Activated naive CD8-positive, alpha-beta T cell treated with anti-CD3 and anti-CD28 coated beads, Interleukin-2, amount 50 U/mL, for 16 hours (primary cell): ENCODE results near the gene TSG101.

Source experiments
- DNase-seq: peaks from one replicate; pipeline ENCODE4 v3.0.0-alpha.2; 2020; ENCODE audit warnings: low read depth, low spot score

Gene TSG101

GRCh38 chr11:18493310-18493709 is 33.4 kb downstream of the TSG101 start:
- DNase-seq: no peak

- DNase-seq: no peak
These were observed 33.9 kb downstream of the TSG101 start for GRCh38 chr11:18492888-18493287.

DNA sequence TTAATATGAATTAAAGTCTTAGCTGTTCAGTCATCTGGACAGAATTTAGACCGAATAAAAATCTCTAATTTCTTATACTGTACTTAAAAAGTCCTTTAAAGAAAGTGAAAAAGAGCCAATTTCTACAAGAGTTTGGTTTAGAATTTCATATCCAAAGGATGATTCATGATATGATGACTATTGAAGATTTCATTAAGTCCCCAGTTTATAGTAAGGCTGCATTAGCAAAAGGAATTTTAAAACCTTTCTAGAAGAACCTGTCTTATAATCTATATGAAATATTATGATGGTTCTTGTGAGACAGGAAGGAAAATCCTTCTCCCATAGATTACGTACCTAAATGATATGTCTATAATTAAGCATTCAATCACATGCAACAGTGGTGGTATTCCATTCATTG is 34.8 kb downstream of the TSG101 start:
- DNase-seq: no peak

DNA sequence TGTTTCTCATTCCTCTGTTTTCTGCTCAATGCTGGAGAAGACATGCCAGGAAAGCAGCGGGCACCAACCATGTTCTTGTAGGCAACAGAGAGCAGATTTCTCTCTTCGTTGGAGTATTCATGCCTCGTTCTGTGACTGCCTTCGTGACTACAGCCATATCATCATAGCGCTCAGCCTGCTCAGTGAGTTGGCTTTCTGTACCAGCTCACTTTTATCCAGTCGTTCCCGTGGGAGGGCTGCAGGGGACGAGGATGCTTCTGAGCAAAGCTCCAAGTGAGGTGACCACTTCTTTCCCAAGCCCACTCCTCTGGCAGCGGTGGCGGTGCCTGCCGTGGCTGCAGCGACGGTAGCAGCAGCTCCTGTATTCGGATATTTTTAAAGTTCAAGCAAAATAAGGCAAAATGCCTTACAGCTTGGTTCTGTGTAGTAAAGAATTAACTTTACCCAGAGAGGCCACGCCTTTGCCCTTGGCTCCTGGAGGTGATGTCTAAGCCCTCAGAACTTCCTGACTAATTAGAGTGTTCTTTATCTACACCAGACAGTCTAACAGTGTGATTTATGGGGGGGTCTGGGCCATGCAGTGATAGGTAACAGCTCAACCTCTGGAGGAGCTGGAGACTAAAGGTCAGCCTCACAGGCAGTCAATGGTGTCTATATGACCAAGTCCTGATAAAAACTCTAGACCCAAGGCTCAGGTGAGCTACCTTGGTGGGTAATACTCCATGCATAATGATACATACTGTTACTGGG is 35.8 kb downstream of the TSG101 start:
- DNase-seq: no peak

DNA sequence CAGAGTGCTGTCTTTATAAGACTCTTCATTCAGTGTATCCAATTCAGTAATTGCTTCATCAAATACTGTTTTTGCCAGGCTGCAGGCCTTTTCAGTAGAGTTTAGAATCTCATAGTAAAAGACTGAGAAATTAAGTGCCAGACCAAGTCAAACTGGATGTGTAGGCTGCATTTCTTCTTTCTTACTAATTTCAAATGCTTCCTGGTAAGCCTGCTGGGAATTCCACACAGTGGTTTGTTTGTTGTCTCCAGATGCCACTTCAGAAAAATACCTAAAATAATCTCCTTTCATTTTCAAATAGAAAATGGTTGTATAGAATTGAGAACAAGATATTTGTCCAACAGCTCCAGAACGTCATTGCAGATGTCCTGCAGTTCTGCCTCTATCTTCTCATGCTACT is 36.4 kb downstream of the TSG101 start:
- DNase-seq: no peak

- no peak for DNase-seq
These were observed 40.7 kb downstream of the TSG101 start for GRCh38 chr11:18485913-18486528.

- no peak for DNase-seq
These were observed 47.7 kb downstream of the TSG101 start for GRCh38 chr11:18479063-18479462.

- no peak for DNase-seq
These were observed 54.2 kb downstream of the TSG101 start for GRCh38 chr11:18472587-18472986.

DNA sequence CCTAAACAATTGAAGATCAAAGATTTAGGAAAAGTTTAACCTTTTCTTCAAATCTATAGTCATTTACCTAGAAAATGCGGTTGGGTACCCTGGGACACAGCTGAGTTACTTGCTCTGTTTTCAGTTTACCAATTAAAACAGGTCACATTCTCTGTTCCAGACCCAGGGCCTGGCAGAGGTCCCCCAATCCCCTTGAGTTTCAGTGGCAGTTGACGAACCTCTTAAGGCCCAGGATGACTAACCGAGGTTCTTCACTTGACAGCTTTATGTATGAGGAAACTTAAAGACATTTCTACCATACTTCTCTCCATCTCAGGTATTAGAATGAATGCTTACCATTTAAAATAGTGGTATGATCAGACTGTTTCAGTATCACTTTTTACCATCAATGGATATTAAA is 54.7 kb downstream of the TSG101 start:
- DNase-seq: no peak

GRCh38 chr11:18468961-18469360 is 57.8 kb downstream of the TSG101 start:
- no peak for DNase-seq

DNA sequence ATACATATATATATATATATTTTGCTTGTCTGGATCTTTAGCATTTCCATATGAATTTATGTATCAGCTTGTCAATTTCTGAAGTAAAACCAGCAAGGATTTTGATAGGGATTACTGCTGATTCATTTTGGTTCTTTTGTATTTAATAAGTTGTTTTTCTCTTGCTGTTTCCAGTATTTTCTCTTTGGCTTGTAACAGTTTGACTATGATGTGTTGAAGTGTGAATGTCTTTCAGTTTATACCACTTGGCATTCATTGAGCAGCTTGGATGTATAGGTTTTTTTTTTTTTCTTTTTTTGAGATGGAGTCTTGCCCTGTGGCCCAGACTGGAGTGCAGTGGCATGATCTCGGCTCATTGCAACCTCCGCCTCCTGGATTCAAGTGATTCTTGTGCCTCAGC is 58.7 kb downstream of the TSG101 start:
- DNase-seq: no peak

GRCh38 chr11:18466402-18466801 is 60.3 kb downstream of the TSG101 start:
- DNase-seq: no peak

GRCh38 chr11:18463439-18463838 is 63.3 kb downstream of the TSG101 start:
- DNase-seq: no peak

- DNase-seq: no peak
These were observed 64.8 kb downstream of the TSG101 start for GRCh38 chr11:18461909-18462308.

DNA sequence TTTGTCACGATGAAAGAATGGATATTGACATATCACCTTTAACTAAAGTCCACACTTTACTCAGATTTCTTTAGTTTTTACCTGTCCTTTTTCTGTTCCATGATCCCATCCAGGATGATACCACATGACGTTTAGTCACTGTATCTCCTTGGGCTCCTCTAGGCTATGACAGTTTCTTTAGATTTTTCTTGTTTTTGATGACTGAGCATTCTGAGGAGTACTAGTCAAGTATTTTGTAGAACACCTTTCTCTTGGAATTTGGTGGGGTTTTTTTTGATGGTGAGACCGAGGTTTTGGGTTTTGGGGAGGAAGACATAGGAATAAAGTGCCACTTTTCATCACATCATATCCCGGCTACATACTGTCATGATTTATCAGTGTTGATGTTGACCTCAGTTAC is 67.1 kb downstream of the TSG101 start:
- no peak for DNase-seq

- DNase-seq: no peak
These were observed 69.3 kb downstream of the TSG101 start for GRCh38 chr11:18457450-18457849.

- DNase-seq: no peak
These were observed 70.9 kb downstream of the TSG101 start, which contains the start of gene LDHAL6A for GRCh38 chr11:18455686-18456372. LDHAL6A (plus strand) TSS chr11:18455856; CDS start chr11:18456681, 825 bp downstream.

DNA sequence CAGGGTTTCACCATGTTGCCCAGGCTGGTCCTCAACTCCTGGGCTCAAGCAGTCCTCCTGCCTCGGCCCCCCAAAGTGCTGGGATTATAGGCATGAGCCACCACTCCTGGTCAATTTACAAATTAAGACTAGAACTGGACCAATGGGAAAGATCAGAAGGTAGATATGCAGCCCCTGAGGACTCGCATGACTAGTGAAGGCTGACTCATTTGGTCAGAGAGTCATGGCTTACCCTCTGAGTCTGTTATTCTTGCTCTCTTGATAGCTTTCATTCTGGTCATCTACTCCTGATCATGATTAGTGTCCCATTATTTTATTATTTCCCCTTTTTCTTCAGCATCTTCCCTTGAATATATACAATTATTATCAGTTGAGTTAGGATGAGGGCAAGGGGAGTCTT is 73.8 kb downstream of the TSG101 start:
- no peak for DNase-seq

- no peak for DNase-seq
These were observed 77.5 kb downstream of the TSG101 start for GRCh38 chr11:18449251-18449650.

DNA sequence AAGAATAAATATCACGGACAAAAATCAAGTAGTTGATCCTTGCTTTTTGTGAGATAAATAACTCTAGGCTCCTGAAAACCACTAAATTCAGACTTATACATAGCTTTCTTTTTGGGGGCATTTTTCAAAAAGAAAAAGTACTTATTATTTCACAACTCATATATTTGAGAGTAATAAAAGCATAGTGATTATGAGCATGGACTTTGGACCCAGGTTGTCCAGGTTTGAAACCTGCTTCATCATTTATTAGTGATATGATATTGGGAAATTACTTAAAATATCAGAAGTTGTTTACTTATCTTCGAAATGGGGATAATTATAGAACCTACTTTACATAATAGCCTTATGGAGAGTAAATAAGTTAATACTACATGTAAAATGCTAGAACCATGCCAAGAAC is 88.1 kb downstream of the TSG101 start:
- no peak for DNase-seq
